GM18498 (cell line): ENCODE results near the gene VPS18.
"Not testable (repeated sequence)": the region's sequence is repeated elsewhere in the genome, so short reads cannot be mapped to it uniquely, and the experiment has no call there.

Experiments
- ATAC-seq: cut with Tn5 transposase; IDR thresholded peaks from one replicate; pipeline ENCODE4 v1.9.1; 2021; ENCODE audit warnings: mild to moderate bottlenecking, moderate library complexity; ENCODE audit not compliant: unreplicated experiment

VPS18 gene, protein sequence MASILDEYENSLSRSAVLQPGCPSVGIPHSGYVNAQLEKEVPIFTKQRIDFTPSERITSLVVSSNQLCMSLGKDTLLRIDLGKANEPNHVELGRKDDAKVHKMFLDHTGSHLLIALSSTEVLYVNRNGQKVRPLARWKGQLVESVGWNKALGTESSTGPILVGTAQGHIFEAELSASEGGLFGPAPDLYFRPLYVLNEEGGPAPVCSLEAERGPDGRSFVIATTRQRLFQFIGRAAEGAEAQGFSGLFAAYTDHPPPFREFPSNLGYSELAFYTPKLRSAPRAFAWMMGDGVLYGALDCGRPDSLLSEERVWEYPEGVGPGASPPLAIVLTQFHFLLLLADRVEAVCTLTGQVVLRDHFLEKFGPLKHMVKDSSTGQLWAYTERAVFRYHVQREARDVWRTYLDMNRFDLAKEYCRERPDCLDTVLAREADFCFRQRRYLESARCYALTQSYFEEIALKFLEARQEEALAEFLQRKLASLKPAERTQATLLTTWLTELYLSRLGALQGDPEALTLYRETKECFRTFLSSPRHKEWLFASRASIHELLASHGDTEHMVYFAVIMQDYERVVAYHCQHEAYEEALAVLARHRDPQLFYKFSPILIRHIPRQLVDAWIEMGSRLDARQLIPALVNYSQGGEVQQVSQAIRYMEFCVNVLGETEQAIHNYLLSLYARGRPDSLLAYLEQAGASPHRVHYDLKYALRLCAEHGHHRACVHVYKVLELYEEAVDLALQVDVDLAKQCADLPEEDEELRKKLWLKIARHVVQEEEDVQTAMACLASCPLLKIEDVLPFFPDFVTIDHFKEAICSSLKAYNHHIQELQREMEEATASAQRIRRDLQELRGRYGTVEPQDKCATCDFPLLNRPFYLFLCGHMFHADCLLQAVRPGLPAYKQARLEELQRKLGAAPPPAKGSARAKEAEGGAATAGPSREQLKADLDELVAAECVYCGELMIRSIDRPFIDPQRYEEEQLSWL

DNA sequence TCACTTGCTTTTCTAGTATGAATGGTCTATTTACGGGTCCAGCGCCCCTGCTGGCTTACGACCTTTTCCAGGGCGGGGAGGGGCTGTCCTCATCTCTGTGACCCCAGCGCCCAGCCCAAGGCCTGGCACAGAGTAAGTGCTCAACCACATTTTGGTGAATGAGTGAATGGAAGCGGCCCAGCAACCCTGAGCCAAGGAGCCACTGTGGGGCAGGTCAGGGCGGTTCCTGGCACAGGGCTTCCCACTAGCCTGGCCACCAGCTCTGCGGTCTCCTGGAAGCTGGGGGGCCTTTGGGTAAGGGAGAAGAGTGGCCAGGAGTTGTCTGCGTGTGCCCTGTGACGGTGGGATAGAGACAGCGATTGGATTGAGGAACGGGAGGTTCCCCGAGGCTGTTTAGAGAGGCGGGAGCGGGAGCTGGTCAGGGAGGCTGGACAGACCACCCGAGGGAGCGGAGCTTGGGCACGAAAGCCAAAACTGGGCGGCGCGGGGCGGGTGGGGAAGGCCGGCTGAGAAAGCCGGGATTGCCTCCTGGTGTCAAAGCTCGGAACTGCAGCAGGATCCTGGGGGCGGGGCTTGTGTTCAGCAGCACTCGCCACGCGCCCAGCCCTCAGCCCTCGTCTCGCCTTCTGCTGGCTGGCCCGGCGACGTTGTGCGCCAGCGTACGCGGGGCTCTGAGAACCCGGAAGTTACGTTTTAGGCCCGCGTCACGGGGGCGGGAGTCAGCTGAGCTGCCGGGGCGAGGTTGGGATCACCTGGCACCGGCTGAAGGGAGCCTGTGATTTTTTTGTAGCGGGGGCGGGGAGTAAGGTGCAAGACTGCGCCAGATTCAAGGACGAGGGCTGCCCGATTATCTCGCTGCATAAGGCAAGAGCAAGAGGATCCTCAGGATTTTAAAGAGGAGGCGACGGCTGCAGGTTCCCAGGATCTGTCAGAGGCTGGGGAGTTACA lies at the start of gene VPS18:
Gene VPS18 (plus strand): TSS at position 718 of the 948 bp plus-strand sequence. CDS start 319 bp downstream, outside the sequence.
- ATAC-seq, result peak; percentile 93

DNA sequence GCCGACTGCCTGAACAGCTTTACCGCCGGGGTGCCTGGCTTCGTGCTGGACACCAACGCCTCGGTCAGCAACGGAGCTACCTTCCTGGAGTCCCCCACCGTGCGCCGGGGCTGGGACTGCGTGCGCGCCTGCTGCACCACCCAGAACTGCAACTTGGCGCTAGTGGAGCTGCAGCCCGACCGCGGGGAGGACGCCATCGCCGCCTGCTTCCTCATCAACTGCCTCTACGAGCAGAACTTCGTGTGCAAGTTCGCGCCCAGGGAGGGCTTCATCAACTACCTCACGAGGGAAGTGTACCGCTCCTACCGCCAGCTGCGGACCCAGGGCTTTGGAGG lies 49.6 kb upstream of the VPS18 start:
- ATAC-seq, result no peak

DNA sequence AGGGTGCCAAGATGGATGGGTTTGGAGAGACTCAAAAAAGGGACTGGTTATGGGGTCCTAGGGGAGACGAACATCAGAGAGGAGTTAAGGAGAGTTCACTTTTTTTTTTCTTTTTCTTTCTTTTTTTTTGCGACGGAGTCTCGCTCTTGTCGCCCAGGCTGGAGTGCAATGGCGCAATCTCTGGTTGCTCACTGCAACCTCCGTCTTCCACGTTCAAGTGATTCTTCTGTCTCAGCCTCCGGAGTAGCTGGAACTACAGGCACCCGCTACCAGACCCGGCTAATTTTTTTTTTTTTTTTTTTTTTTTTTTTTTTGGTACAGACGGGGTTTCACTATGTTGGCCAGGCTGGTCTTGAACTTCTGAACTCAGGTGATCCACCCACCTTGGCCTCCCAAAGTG lies 49.2 kb upstream of the VPS18 start:
- no peak for ATAC-seq

DNA sequence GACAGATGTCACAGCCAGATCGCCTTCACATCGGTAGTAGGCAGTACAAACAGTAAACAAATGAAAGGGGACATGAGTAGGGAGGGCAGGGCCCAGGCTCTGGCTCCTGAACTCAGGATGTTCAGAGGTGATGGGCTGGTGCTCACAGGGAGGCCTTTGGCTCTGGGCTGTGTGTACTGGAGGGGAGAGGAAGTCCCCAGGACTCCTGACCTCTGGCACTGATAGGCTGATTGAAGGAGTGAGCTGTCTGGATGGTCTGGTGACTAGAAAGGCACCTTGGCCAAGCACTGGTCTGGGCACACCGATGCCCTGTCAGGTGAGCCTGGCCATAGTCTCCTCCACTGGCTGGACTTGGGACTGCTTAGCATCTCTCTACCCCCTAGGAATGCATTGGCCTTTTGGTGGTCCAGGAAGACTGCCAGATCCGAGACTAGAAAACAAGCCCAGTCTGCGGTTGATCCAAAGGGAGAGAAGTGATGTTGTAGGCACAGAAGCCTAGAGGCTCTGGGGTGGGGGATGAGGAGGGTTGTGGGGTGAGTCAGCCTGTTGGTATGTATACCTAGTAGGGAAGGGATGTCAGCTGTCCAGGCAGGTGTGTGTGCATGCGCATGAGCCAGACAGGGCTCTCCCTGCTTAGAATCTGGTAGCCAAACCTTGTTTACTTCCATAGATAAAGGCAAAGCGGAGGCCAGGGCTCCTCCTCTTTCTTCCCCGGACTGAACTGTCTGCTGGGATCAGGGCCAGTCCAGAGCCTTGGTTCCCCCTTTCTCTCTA lies 48.6 kb upstream of the VPS18 start:
- ATAC-seq, result no peak

DNA sequence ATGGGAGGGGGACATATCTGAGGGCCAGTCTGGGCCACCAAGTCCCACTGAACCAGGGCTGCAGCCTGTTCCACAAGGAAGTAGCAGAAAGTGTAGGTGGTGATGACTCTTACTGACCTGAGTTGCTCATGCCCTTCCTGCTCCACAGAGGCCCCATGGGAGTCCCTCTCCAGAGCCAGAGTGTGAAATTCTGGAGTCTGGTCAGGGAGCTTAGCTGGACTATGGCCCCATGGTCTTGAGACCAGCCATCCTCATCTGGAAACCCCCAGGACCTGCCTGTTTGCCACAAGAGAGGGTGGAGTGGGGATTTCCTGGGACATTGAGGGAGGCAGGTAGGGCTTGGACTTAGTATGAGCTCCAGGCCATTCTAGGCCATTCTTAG lies 47.4 kb upstream of the VPS18 start:
- peak; percentile 11 for ATAC-seq

DNA sequence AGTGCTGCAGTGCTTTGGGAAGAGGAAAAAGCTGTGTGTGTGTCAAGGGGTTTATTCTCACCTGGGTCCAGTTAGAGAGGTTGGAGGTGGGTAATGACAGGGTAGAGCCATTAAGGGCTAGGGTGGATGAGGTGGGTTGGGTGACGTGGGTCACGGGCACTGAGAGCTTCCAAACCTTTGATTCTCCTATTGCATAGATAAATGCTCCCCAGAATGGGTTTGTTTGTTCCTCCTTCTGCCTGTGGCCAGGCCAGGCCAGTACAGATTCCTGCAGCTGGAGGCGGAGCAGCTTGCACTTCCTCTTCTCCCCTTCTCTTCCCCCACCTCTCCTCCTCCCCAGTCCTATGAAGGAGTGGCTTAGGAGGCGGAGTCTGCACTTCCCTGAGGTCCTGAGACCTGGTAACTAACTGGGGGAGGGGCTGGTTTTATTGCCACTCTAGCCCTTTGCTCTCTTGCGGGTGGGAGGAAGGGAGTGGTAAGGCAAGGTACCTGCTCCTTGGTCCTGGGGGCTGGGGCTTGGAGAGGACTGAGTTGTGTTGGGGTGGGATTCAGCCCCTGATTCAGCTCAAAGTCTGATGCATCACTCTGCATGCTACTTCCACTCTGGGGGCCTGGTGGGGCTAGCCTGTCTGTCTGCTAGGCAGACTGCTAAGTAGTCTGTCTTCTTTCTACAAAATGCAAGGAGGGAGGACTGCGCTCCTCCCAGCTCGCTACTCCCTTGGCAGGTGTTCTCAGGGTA lies 46.9 kb upstream of the VPS18 start:
- ATAC-seq, result peak; percentile 54

DNA sequence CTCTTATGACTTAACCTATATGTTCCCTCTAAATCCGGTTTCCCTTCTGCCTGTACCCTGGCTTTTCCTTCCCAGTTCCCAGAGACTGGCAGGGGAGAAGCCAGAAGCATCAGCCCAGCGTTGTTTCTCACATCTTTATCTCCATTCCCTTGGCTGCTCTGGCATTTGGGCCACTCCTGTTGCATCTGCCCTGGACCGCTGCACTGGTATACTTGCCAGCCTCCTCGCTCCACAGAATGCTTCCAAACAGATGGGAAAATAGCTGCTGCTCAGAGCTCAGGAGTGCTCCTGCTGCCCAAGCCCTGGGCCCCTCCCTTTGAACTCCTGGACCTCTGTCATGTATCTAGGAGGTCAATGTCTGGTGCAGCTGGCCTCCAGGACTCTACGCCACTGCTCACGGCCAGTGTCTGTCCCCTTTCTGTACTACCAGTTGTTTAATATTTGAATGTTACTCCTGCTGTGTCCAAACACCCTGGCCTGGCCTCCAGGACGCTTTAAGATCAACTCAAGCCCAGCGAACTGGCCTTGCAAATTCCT lies 43.6 kb upstream of the VPS18 start:
- no peak for ATAC-seq

DNA sequence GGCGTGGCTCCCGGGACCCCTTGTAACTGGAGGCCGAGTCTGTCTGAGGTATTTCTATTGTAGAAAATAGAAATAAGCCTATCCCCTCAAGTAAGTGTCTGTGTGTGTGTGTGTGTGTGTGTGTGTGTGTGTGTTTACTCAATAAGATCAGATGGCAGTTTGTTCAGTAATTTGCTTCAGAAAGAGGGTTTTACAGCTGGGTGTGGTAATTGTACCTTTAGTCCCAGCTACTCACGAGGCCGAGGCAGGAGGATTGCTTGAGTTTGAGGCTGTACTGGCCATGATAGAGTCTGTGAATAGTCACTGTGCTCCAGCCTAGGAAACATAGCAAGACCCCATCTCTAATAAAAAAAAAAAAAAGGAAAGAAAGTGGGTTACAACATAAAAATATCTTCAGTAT lies 41.7 kb upstream of the VPS18 start:
- no peak for ATAC-seq

DNA sequence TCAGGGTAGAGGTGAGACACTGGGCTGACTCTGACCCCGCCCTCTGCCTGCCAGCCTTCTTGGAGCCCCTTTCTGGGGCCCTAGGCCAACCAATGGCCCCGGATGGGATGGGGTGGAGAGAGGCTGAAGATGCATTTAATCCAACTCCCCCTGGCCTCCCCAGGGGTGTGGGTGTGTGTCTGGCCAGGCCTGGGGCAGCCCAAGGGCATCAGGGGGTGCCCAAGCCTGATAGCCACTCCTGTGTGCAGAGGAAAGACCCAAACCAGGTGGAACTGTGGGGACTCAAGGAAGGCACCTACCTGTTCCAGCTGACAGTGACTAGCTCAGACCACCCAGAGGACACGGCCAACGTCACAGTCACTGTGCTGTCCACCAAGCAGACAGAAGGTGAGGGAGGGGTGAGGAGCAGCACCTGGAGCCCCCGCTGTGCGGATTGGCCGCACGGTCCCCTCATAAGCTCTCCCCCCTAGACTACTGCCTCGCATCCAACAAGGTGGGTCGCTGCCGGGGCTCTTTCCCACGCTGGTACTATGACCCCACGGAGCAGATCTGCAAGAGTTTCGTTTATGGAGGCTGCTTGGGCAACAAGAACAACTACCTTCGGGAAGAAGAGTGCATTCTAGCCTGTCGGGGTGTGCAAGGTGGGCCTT lies 40.9 kb upstream of the VPS18 start:
- ATAC-seq, result no peak

DNA sequence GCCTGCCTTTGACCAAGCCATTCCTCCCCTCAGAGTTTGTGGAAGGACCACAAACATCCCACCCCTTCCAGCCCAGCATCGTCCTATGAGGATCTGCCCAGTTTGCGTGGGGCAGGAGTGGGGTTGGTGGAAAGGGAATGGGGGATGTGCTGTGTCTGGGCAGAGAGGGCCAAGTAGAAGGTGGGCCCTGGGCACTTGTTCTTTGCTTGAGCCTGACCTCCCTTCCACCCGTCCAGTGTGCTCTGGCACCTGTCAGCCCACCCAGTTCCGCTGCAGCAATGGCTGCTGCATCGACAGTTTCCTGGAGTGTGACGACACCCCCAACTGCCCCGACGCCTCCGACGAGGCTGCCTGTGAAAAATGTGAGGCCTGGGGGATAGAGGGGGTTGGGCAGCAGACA lies 40.1 kb upstream of the VPS18 start:
- no peak for ATAC-seq

DNA sequence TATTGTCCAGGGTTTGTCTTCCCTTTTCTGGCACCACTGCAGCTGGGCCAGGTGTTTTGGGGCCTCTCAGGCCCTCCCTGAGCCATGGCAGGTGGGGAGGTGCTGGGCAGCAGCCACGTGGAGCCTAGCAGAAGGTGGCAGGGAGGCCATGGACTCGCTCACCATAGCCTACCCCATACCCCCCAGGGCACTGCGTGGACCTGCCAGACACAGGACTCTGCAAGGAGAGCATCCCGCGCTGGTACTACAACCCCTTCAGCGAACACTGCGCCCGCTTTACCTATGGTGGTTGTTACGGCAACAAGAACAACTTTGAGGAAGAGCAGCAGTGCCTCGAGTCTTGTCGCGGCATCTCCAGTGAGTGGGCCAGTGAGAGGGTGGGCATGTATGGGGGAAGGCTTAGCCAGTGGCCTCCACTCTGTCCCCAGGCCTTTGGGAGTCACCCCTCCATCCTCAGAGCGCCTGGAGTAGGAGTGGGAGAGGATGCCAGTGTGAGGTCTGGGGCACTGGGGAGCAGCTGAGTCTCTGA lies 38.5 kb upstream of the VPS18 start:
- no peak for ATAC-seq

DNA sequence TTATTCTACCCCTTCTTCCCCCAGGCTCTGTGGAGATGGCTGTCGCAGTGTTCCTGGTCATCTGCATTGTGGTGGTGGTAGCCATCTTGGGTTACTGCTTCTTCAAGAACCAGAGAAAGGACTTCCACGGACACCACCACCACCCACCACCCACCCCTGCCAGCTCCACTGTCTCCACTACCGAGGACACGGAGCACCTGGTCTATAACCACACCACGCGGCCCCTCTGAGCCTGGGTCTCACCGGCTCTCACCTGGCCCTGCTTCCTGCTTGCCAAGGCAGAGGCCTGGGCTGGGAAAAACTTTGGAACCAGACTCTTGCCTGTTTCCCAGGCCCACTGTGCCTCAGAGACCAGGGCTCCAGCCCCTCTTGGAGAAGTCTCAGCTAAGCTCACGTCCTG lies 37.5 kb upstream of the VPS18 start:
- no peak for ATAC-seq

DNA sequence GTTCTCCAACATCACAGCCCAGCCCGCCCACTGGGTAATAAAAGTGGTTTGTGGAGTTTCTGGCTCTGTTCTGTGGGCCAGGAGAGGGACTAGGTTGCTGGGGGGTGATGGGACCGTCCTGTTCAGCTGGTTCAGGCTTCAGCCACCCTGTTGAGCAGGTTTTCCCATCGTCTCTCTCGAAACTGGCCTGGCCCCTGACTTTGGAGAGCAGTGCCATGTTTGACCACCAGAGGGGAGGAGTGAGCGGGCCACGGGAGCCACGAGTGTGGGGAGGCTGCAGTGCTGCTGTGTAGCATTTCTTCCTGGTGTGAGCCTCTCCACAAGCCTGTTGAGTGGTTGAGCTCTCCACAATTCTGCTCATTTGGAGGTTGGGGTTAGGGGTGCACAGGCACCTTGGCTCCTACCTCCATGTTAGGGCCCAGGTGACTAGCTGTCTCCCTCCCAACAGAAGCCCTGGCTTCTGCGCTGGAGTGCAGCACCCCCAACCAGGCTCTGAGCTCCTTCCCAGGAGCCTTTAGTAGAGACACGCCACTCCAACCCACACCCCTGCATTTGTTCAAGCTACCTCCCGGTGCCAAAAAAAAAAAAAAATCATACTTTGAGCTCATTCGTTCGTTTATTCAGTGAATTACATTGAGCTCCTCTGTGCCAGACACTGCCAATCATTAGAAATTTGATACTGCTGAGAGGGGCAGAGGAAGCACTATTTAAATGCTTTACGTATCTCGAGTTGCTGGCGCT lies 36.5 kb upstream of the VPS18 start:
- ATAC-seq, result no peak

DNA sequence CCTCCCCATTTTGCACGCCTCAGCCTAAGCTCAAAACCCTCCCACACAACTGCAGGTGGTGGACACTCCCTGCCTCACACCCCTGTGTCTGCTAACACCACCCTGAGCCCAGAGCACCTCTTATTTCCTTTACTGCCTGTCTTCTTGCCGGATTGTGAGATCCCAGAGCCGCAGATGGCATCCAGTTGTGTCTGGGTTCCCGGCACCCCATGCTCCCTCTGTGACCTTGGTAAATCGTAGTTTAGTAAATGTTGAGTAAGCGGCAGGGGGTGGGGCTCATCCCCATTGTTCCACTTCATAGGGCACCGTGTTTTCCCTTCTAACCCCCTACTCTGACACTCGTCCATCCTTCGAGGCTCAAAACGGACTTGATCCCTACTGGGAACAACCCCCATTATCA lies 35.5 kb upstream of the VPS18 start:
- no peak for ATAC-seq

DNA sequence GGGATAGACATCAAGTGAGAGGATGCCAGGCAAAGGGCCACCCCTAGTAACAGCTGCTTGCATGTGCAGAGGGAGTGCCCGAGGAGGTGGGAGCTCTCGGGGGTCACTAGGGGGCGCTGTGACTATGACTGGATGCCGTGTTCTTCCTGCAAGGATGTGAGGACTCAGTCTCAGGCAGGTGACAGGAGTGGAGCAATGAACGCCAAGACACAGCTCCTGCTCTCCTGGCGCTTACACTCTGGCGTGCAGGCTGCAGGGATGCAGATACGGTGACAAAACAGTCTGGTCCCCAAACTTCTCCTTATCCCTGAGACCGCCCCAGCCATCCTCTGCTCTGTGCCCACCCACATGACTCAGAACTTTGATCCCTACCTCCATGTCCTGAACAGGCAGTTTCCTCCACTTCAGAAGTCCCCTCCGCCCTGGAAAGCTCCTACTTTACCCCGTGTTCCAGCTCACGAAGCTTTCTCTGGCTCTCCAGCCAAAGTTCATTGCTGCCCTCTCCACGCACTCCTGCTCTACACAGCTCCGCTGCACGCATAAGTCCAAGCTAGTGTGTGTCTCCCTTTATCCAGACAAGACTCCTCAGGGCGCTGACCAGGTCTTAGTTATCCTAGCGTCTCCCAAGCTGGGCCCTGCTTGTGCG lies 34.9 kb upstream of the VPS18 start:
- peak; percentile 57 for ATAC-seq

DNA sequence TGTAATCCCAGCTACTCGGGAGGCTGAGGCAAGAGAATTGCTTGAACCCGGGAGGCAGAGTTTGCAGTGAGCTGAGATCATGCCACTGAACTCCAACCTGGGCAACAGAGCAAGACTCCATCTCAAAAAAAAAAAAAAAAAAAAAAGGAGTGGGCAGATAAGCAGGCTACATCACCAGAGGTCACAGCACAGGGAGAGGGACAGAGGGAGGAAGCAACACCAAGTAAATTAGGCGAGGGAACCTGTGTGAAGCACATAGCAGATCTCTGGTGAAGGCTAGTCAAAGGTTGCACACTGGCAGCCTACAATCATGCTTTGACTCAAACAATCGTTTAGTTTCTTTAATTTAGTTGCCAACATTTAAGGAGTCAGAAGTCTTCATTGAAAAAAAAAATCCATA lies 33.1 kb upstream of the VPS18 start:
- not testable (repeated sequence) for ATAC-seq

DNA sequence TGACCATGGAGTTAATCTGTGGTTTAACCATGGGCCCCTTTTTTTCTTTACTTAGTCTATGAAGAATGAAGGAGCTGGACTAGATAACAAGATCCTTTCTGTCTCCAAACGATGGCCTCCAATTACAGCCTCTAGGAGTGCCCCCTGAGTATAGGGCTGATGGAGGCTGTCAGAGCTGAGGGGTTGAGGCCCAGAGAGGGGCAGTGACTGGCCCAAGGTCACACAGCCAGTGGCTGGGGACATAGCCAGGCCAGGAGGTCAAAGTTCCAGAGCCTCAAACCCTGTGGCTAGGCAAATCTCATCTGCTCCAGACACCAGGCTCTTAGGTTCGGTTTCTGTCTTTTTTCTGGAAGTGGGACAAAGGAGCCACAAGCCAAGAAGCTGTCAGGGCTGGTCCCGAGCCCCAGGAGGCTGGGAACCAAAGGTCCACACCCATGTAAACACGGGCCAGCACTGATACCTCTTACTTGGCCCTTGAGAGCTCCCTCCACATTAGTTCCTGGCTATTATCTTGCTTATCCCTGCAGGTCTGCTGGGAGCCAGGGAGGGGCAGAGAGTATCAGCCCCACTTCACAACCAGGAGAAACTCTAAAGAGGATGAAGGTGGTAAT lies 30.5 kb upstream of the VPS18 start:
- ATAC-seq, result no peak
